Body of pancreas (tissue), 4 donors: Measurements from ENCODE around the gene CAMKMT. TPM values are rescaled to one million over a fixed set of nuclear protein-coding genes. Genes with fewer than 3 reads are reported as not detected.

Source experiments
- ATAC-seq: fragments of 150-250 bp; one replicate; pipeline ENCODE4 v1.9.1; 2016
- DNase-seq, 4 donors: peaks; one replicate each; pipeline ENCODE4 v3.0.0-alpha.2; 2019
- H3K27ac ChIP-seq, 4 donors: fragments of 200-600 bp; sonication (generic); 1 replicate in 3 of 4; 2 replicates in 1 of 4; pipeline versions ENCODE4 v1.5.1 to v1.6.1; 2016 to 2019; ENCODE audit warnings: mild to moderate bottlenecking in 1 of 4, mixed read lengths in 1 of 4, moderate library complexity in 1 of 4
- H3K27me3 ChIP-seq, 2 donors: fragments of 200-600 bp; sonication (generic); one replicate each; pipeline ENCODE4 v1.6.0; 2016; ENCODE audit warnings: mild to moderate bottlenecking in 1 of 2
- H3K36me3 ChIP-seq, 2 donors: fragments of 200-600 bp; sonication (generic); replicated peaks in 1 of 2; 2 replicates each; pipeline ENCODE4 v1.5.1; 2016; ENCODE audit warnings: low read depth in 2 of 2; ENCODE audit not compliant: insufficient read depth in 1 of 2
- H3K4me1 ChIP-seq: fragments of 200-600 bp; sonication (generic); one replicate; pipeline ENCODE4 v1.6.0; 2016
- H3K4me3 ChIP-seq, 2 donors: fragments of 200-600 bp; sonication (generic); 1 replicate in 1 of 2; 2 replicates in 1 of 2; pipeline ENCODE4 v1.5.1; 2016 to 2019
- H3K9me3 ChIP-seq, 3 donors: fragments of 200-600 bp; sonication (generic); 1 replicate in 2 of 3; 2 replicates in 1 of 3; pipeline ENCODE4 v1.5.1; 2016
- CTCF ChIP-seq, 7 experiments: fragments of 450-650 bp in 4 of 7; fragments of 200-600 bp in 3 of 7; sonication (generic) in 3 of 7; IDR thresholded peaks; one replicate each; pipeline ENCODE4 v1.5.1; 2016 to 2019; ENCODE audit warnings: antibody characterized with exemption in 7 of 7
- POLR2A ChIP-seq, 3 donors: fragments of 450-650 bp; IDR thresholded peaks; one replicate each; pipeline ENCODE4 v1.6.1; 2016; ENCODE audit warnings: antibody characterized with exemption in 3 of 3, mild to moderate bottlenecking in 2 of 3
- WGBS, 2 donors: methylation state at CpG; one replicate each; pipeline ENCODE4 v1.1.5; 2017; 5-methylcytosine and 5-hydroxymethylcytosine counted together
- intact Hi-C: fragments of 100-400 bp; cut with DNase I; formaldehyde crosslinking; loops from one replicate; pipeline ENCODE4 v1.15.1; 2023
- total RNA-seq, 2 donors: library from RNA; depleted of rRNA; stranded (reverse); fragments of >200 nt; gene quantifications; one replicate each; pipeline ENCODE4 v1.1.0, GENCODE V29; 2016

Gene CAMKMT
- total RNA-seq, 2 donors from 2014 or later, result 18.4 to 23.4 TPM

GRCh38 chr2:44778221-44778654 lies 416.5 kb downstream of the CAMKMT start:
- H3K27ac ChIP-seq, result no peak overlapping the region
- intact Hi-C loops, result no loop called here
- no peaks in the 10 kb centered on the region for H3K36me3 ChIP-seq
- TF ChIP-seq POLR2A (IDR thresholded peaks at IDR 0.05) (no peak), CTCF (IDR thresholded peaks at IDR 0.05) (no peak)
- H3K9me3 ChIP-seq, result no peaks in the 10 kb centered on the region
- H3K4me1 ChIP-seq, result no peaks in the 10 kb centered on the region
- no peak overlapping the region for H3K4me3 ChIP-seq
- WGBS, 2 donors, result 62 to 76% methylated on average over 12 to 13 of the region's 13 CpGs
- no peaks in the 10 kb centered on the region for H3K27me3 ChIP-seq
- no peak for DNase-seq
- no peak for ATAC-seq

GRCh38 chr2:44778671-44779476 lies 417.1 kb downstream of the CAMKMT start:
- ATAC-seq, result no peak
- 77 to 83% methylated on average over 17 to 20 of the region's 20 CpGs for WGBS, 2 donors

GRCh38 chr2:44779793-44780192 lies 418.0 kb downstream of the CAMKMT start:
- Histone ChIP-seq H3K9me3 (no peaks in the 10 kb centered on the region), H3K36me3 (no peaks in the 10 kb centered on the region), H3K27me3 (no peaks in the 10 kb centered on the region), H3K4me1 (no peaks in the 10 kb centered on the region), H3K4me3 (no peak overlapping the region), H3K27ac (no peak overlapping the region)
- no peak for DNase-seq
- 94 to 100% methylated on average over 2 of the region's 2 CpGs for WGBS, 2 donors
- TF ChIP-seq CTCF (IDR thresholded peaks at IDR 0.05), result no peak
- TF ChIP-seq POLR2A (IDR thresholded peaks at IDR 0.05), result no peak
- ATAC-seq, result no peak
- intact Hi-C loops, result no loop called here

More at GRCh38 chr2:44778671-44779476, 417.1 kb downstream of the CAMKMT start:
- no peaks in the 10 kb centered on the region for H3K27me3 ChIP-seq
- intact Hi-C loops, result no loop called here
- H3K4me3 ChIP-seq, result no peak overlapping the region
- TF ChIP-seq POLR2A (IDR thresholded peaks at IDR 0.05), result no peak
- no peak for TF ChIP-seq CTCF (IDR thresholded peaks at IDR 0.05)
- H3K9me3 ChIP-seq, result no peaks in the 10 kb centered on the region
- DNase-seq, result no peak
- no peaks in the 10 kb centered on the region for H3K36me3 ChIP-seq
- no peak overlapping the region for H3K27ac ChIP-seq
- H3K4me1 ChIP-seq, result no peaks in the 10 kb centered on the region

- Histone ChIP-seq H3K27me3 (no peaks in the 10 kb centered on the region), H3K4me1 (no peaks in the 10 kb centered on the region), H3K9me3 (no peaks in the 10 kb centered on the region), H3K27ac (no peak overlapping the region), H3K36me3 (no peaks in the 10 kb centered on the region), H3K4me3 (no peak overlapping the region)
- WGBS, 2 donors, result 91 to 95% methylated on average over 7 of the region's 7 CpGs
- TF ChIP-seq CTCF (IDR thresholded peaks at IDR 0.05) (no peak), POLR2A (IDR thresholded peaks at IDR 0.05) (no peak)
- no peak for ATAC-seq
- intact Hi-C loops, result no loop called here
- no peak for DNase-seq
Measured at GRCh38 chr2:44780406-44780805, 418.7 kb downstream of the CAMKMT start.

- DNase-seq (no peak), ATAC-seq (no peak)
- H3K4me1 ChIP-seq, result no peaks in the 10 kb centered on the region
- intact Hi-C loops, result no loop called here
- 42 to 43% methylated on average over 2 of the region's 2 CpGs for WGBS, 2 donors
- H3K9me3 ChIP-seq, result no peaks in the 10 kb centered on the region
- no peaks in the 10 kb centered on the region for H3K27me3 ChIP-seq
- no peaks in the 10 kb centered on the region for H3K36me3 ChIP-seq
- TF ChIP-seq CTCF (IDR thresholded peaks at IDR 0.05) (no peak), POLR2A (IDR thresholded peaks at IDR 0.05) (no peak)
- H3K4me3 ChIP-seq, result no peak overlapping the region
- no peak overlapping the region for H3K27ac ChIP-seq
Measured at GRCh38 chr2:44785433-44785832, 423.7 kb downstream of the CAMKMT start.
